Breast epithelium (tissue), 4 donors: Measurements from ENCODE around the gene TMC8. TPM values are rescaled to one million over a fixed set of nuclear protein-coding genes. Genes with fewer than 3 reads are reported as not detected.
"Not testable (repeated sequence)": the region's sequence is repeated elsewhere in the genome, so short reads cannot be mapped to it uniquely, and the experiment has no call there.

Source experiments
- DNase-seq, 2 donors: peaks; one replicate each; pipeline ENCODE4 v3.0.0-alpha.2; 2019; ENCODE audit warnings: low spot score in 2 of 2
- H3K27ac ChIP-seq, 2 donors: fragments of 200-600 bp; sonication (generic) in 1 of 2; one replicate each; pipeline ENCODE4 v1.5.1; 2016 to 2019; ENCODE audit warnings: mild to moderate bottlenecking in 1 of 2
- H3K27me3 ChIP-seq, 2 donors: fragments of 200-600 bp; sonication (generic) in 1 of 2; one replicate each; pipeline versions ENCODE4 v1.5.1 to v1.6.0; 2017 to 2019; ENCODE audit warnings: control low read depth in 1 of 2, mild to moderate bottlenecking in 1 of 2
- H3K36me3 ChIP-seq: fragments of 200-600 bp; one replicate; pipeline ENCODE4 v1.5.1; 2019
- H3K4me1 ChIP-seq, 2 donors: fragments of 200-600 bp; sonication (generic); one replicate each; pipeline ENCODE4 v1.5.1; 2016 to 2019; ENCODE audit warnings: control low read depth in 1 of 2
- H3K4me3 ChIP-seq, 3 donors: fragments of 200-600 bp; sonication (generic); 1 replicate in 2 of 3; 2 replicates in 1 of 3; pipeline ENCODE4 v1.5.1; 2016 to 2019; ENCODE audit warnings: mild to moderate bottlenecking in 3 of 3, moderate library complexity in 2 of 3
- H3K9me3 ChIP-seq, 2 donors: fragments of 200-600 bp; sonication (generic) in 1 of 2; one replicate each; pipeline ENCODE4 v1.5.1; 2016 to 2019; ENCODE audit warnings: control low read depth in 1 of 2
- POLR2A ChIP-seq: fragments of 450-650 bp; IDR thresholded peaks from one replicate; pipeline ENCODE4 v1.6.1; 2016; ENCODE audit warnings: antibody characterized with exemption, mild to moderate bottlenecking, moderate library complexity
- POLR2AphosphoS5 ChIP-seq, 3 donors: sonication (generic); formaldehyde crosslinking; IDR thresholded peaks; one replicate each; pipeline ENCODE4 v1.6.1; 2017; ENCODE audit warnings: antibody characterized with exemption in 3 of 3
- intact Hi-C: fragments of 100-400 bp; cut with DNase I; formaldehyde crosslinking; loops from one replicate; pipeline ENCODE4 v1.15.1; 2023; ENCODE audit warnings: low total_unique reads
- total RNA-seq, 3 donors: library from RNA; depleted of rRNA; stranded (reverse); fragments of >200 nt; gene quantifications; one replicate each; pipeline ENCODE4 v1.1.0, GENCODE V29; 2016
- TF ChIP-seq, protein P1 (sequence below), 3 donors: fragments of 450-650 bp; IDR thresholded peaks; one replicate each; pipeline ENCODE4 v1.5.1; 2016 to 2017; ENCODE audit warnings: antibody characterized with exemption in 3 of 3, mild to moderate bottlenecking in 3 of 3, moderate library complexity in 3 of 3

TMC8 gene, protein sequence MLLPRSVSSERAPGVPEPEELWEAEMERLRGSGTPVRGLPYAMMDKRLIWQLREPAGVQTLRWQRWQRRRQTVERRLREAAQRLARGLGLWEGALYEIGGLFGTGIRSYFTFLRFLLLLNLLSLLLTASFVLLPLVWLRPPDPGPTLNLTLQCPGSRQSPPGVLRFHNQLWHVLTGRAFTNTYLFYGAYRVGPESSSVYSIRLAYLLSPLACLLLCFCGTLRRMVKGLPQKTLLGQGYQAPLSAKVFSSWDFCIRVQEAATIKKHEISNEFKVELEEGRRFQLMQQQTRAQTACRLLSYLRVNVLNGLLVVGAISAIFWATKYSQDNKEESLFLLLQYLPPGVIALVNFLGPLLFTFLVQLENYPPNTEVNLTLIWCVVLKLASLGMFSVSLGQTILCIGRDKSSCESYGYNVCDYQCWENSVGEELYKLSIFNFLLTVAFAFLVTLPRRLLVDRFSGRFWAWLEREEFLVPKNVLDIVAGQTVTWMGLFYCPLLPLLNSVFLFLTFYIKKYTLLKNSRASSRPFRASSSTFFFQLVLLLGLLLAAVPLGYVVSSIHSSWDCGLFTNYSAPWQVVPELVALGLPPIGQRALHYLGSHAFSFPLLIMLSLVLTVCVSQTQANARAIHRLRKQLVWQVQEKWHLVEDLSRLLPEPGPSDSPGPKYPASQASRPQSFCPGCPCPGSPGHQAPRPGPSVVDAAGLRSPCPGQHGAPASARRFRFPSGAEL
- total RNA-seq: 1 to 10 TPM; 4.2 to 9.9 (median 8.8) TPM

GRCh38 chr17:78130437-78131101 lies at the start of gene TMC8:
TSS of gene TMC8 (plus strand) at chr17:78130771. CDS start at chr17:78131589, 818 bp downstream.
- H3K27me3 ChIP-seq: no peaks in the 10 kb centered on the region
- no peaks in the 10 kb centered on the region for H3K9me3 ChIP-seq
- intact Hi-C loops: no loop called here
- peak within 1 kb of the TSS; percentile 22 to 65 (median 47) for H3K4me3 ChIP-seq
- DNase-seq: no peak
- H3K27ac ChIP-seq: peak within 1 kb of the TSS; percentile 90
- no peak for TF ChIP-seq POLR2A
- peak in 1 of 3 donors; percentile 25 for TF ChIP-seq POLR2AphosphoS5 (IDR thresholded peaks at IDR 0.05)
- TF ChIP-seq, protein P1, sequence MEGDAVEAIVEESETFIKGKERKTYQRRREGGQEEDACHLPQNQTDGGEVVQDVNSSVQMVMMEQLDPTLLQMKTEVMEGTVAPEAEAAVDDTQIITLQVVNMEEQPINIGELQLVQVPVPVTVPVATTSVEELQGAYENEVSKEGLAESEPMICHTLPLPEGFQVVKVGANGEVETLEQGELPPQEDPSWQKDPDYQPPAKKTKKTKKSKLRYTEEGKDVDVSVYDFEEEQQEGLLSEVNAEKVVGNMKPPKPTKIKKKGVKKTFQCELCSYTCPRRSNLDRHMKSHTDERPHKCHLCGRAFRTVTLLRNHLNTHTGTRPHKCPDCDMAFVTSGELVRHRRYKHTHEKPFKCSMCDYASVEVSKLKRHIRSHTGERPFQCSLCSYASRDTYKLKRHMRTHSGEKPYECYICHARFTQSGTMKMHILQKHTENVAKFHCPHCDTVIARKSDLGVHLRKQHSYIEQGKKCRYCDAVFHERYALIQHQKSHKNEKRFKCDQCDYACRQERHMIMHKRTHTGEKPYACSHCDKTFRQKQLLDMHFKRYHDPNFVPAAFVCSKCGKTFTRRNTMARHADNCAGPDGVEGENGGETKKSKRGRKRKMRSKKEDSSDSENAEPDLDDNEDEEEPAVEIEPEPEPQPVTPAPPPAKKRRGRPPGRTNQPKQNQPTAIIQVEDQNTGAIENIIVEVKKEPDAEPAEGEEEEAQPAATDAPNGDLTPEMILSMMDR (IDR thresholded peaks at IDR 0.05): no peak
- peaks cover 0 to 5% of the 10 kb centered on the region in 2 donors for H3K4me1 ChIP-seq
- no peaks in the 10 kb centered on the region for H3K36me3 ChIP-seq

- Histone ChIP-seq H3K27me3 (no peaks in the 10 kb centered on the region), H3K9me3 (no peaks in the 10 kb centered on the region), H3K4me3 (no peak overlapping the region), H3K36me3 (peaks cover 11% of the 10 kb centered on the region), H3K27ac (no peak overlapping the region), H3K4me1 (no peaks in the 10 kb centered on the region)
- TF ChIP-seq POLR2A (no peak), POLR2AphosphoS5 (IDR thresholded peaks at IDR 0.05) (no peak)
- TF ChIP-seq, protein P1 (IDR thresholded peaks at IDR 0.05): no peak
- DNase-seq: no peak
- intact Hi-C loops: no loop called here
These were observed 49.0 kb upstream of the TMC8 start for GRCh38 chr17:78081551-78081950.

GRCh38 chr17:78082355-78082872 lies 48.2 kb upstream of the TMC8 start:
- H3K4me1 ChIP-seq, intact Hi-C loops, DNase-seq, H3K27me3 ChIP-seq, H3K4me3 ChIP-seq, H3K9me3 ChIP-seq, H3K27ac ChIP-seq: not testable (repeated sequence)
- H3K36me3 ChIP-seq: peaks cover 16% of the 10 kb centered on the region

DNA sequence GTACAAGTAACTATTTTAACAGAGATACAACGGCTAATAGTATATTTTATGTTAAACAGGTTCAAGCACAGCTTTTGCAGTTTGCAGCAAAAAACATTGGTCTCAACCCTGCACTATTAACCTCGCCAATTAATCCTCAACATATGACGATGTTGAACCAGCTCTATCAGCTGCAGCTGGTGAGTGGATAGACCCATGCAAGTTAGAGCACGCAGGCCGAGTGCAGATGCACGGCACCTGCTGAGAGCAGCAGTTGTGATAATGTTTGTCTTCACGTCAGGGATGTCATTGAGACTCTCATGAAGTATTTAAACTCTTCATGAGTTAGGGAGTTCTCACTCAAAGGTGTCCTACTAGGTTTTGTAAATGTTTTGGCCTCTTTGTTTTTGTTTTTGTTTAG lies 47.6 kb upstream of the TMC8 start:
- no peak overlapping the region for H3K4me3 ChIP-seq
- peaks cover 16% of the 10 kb centered on the region for H3K36me3 ChIP-seq
- TF ChIP-seq POLR2AphosphoS5 (IDR thresholded peaks at IDR 0.05) (no peak), POLR2A (no peak)
- TF ChIP-seq, protein P1 (IDR thresholded peaks at IDR 0.05): no peak
- no peak for DNase-seq
- H3K27me3 ChIP-seq: no peaks in the 10 kb centered on the region
- no peaks in the 10 kb centered on the region for H3K9me3 ChIP-seq
- no peak overlapping the region for H3K27ac ChIP-seq
- no peaks in the 10 kb centered on the region for H3K4me1 ChIP-seq
- intact Hi-C loops: no loop called here

DNA sequence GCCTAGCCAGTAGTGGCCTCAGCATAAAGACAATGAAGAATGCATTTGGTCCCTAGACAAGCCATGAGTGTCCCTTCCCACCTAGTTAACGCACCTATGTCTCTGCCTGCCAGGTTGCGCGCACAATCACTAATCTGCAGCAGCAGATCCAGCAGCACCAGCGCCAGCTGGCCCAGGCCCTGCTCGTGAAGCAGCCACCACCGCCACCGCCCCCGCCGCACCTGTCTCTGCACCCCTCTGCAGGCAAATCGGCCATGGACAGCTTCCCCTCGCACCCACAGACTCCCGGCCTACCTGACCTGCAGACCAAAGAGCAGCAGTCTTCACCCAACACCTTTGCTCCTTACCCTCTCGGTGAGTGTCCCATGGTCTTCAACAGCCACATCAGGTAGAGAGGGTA lies 43.8 kb upstream of the TMC8 start:
- H3K4me1 ChIP-seq: no peaks in the 10 kb centered on the region
- no peaks in the 10 kb centered on the region for H3K9me3 ChIP-seq
- no peaks in the 10 kb centered on the region for H3K27me3 ChIP-seq
- no peak overlapping the region for H3K27ac ChIP-seq
- no peak for DNase-seq
- no peak overlapping the region for H3K4me3 ChIP-seq
- intact Hi-C loops: no loop called here
- H3K36me3 ChIP-seq: peaks cover 6% of the 10 kb centered on the region
- no peak for TF ChIP-seq POLR2AphosphoS5 (IDR thresholded peaks at IDR 0.05)
- TF ChIP-seq, protein P1 (IDR thresholded peaks at IDR 0.05): no peak
- TF ChIP-seq POLR2A: no peak
